ENCODE measurements around the gene LAMC2.

DNA sequence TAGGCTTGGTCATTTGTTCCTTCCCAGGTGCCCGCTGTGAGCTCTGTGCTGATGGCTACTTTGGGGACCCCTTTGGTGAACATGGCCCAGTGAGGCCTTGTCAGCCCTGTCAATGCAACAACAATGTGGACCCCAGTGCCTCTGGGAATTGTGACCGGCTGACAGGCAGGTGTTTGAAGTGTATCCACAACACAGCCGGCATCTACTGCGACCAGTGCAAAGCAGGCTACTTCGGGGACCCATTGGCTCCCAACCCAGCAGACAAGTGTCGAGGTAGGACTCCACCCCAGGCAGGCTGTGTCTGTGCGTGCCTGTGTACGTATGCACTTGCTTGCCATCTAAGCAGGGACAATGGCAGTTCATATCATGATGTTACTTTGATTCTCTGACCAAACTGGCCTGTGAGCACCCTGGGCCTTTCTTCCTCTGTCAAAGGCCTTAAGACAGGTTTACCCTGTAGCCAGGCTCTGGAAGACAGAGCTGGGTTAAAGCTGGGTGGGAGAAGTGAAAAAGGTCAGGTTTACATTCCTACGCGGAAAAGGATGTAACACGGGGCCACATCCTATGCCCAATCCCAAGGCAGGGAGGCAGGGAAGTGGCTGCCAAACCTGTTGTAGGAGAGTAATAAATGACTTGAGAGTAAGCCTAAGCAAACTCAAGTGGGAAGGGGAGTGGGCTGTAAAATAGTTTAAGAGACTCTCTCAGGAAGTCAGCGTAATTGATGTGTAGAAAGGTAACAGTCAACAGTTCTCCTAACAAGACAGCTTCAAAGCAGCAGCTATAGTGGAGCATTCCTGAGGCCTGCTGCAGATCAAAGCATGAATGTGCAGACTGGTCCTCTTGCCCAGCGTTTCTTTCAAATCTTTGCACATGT is 42.5 kb downstream of the LAMC2 start:
- TF ChIP-seq, protein P1, sequence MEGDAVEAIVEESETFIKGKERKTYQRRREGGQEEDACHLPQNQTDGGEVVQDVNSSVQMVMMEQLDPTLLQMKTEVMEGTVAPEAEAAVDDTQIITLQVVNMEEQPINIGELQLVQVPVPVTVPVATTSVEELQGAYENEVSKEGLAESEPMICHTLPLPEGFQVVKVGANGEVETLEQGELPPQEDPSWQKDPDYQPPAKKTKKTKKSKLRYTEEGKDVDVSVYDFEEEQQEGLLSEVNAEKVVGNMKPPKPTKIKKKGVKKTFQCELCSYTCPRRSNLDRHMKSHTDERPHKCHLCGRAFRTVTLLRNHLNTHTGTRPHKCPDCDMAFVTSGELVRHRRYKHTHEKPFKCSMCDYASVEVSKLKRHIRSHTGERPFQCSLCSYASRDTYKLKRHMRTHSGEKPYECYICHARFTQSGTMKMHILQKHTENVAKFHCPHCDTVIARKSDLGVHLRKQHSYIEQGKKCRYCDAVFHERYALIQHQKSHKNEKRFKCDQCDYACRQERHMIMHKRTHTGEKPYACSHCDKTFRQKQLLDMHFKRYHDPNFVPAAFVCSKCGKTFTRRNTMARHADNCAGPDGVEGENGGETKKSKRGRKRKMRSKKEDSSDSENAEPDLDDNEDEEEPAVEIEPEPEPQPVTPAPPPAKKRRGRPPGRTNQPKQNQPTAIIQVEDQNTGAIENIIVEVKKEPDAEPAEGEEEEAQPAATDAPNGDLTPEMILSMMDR (conservative IDR thresholded peaks at IDR 0.05; ENCODE audit: low read length): no peak; the same call in none of the 2 replicates
- no peak for TF ChIP-seq EZH2phosphoT487 (IDR thresholded peaks at IDR 0.05; ENCODE audit: borderline replicate concordance, low read depth, low read length)
